Skeletal muscle tissue (tissue), 4 donors: ENCODE results near the gene NDP. TPM values are rescaled to one million over a fixed set of nuclear protein-coding genes. Genes with fewer than 3 reads are reported as not detected.

Experiments used
- H3K27ac ChIP-seq: one replicate; pipeline ENCODE4 v1.7.0; 2013; ENCODE audit warnings: mild to moderate bottlenecking, low read depth, low read length, inconsistent platforms
- H3K27me3 ChIP-seq, 3 donors: one replicate each; pipeline ENCODE4 v1.7.0; 2013; ENCODE audit warnings: low read length in 3 of 3; ENCODE audit not compliant: control insufficient read depth in 3 of 3, insufficient read depth in 3 of 3
- H3K36me3 ChIP-seq, 3 donors: one replicate each; pipeline ENCODE4 v1.7.0; 2013; ENCODE audit warnings: low read length in 3 of 3; ENCODE audit not compliant: control insufficient read depth in 3 of 3, insufficient read depth in 3 of 3
- H3K4me1 ChIP-seq, 3 donors: one replicate each; pipeline ENCODE4 v1.7.0; 2013; ENCODE audit warnings: low read length in 3 of 3, mild to moderate bottlenecking in 3 of 3; ENCODE audit not compliant: control insufficient read depth in 3 of 3, insufficient read depth in 3 of 3
- H3K4me3 ChIP-seq, 3 donors: one replicate each; pipeline ENCODE4 v1.7.0; 2013; ENCODE audit warnings: low read length in 3 of 3
- H3K9ac ChIP-seq, 3 donors: one replicate each; pipeline ENCODE4 v1.7.0; 2013; ENCODE audit warnings: low read length in 3 of 3, mild to moderate bottlenecking in 3 of 3, moderate library complexity in 2 of 3, low read depth in 1 of 3
- H3K9me3 ChIP-seq, 3 donors: one replicate each; pipeline ENCODE4 v1.7.0; 2013; ENCODE audit warnings: low read length in 3 of 3; ENCODE audit not compliant: control insufficient read depth in 3 of 3
- total RNA-seq: library from RNA; depleted of rRNA; stranded (reverse); fragments of >200 nt; gene quantifications from one replicate; pipeline ENCODE4 v1.2.3, GENCODE V29; 2014
- donor health status: Osteomylitis.

NDP gene
- total RNA-seq, 1 donor from 2014 or later: 2.1 TPM

DNA sequence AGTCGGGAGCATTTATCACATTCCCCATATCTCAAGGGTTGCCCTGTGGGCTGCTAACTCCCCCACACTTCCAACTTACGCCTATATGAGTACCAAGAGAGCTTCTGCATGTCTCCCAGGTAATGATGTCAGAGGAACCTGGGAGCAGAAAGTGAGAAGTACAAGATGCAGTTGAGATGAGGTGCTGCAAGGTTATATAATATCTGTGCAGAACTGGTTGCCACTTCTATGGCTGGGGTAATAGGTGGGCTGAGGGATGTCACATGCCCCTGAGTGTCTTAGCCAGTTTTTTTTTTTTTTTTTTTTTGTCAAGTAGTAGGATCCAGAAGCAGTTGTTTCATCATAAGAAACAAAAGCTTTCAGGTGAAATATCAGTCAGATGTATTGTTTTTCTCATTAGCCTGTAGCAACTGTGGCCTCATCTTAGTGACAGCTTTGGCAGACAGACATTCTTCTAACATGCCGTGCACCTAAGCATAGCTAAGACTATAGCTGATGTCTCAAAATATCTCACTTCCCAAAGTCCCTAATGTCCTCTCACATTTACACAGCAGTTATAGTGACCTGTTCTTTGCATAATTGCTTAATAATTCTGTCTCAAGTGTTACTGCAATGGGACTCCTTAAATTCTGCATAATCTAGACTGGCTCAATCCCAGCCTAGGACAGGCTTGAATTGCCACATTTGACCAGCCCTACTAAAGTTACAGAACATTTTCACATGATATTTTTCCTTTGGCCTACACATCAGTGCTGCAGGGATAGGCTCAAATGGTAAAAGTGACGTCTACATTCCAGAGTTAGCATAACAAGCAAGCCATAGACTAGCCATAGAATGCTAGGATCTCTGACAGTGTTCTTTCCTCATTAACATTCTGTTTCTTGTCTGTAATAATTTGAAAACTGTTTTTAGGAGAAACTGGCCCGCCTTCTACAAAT is 73.0 kb downstream of the NDP start:
- H3K4me3 ChIP-seq: no peak overlapping the region
- H3K27ac ChIP-seq: peak overlapping the region; percentile 57
- H3K36me3 ChIP-seq: no peaks in the 10 kb centered on the region
- H3K9ac ChIP-seq: no peak overlapping the region
- H3K4me1 ChIP-seq: peaks cover 3 to 14% (median 13%) of the 10 kb centered on the region in 3 donors
- peaks cover 0 to 3% (median 0%) of the 10 kb centered on the region in 3 donors for H3K27me3 ChIP-seq
- no peaks in the 10 kb centered on the region for H3K9me3 ChIP-seq

Other genes starting within 250 kb of the NDP start
- 1.0 TPM for gene MAOB, start 90.9 kb downstream of the NDP start, total RNA-seq